ENCODE data around the gene PDE3A. TPM values are rescaled to one million over a fixed set of nuclear protein-coding genes. Genes with fewer than 3 reads are reported as not detected.
"Not testable (repeated sequence)": the region's sequence is repeated elsewhere in the genome, so short reads cannot be mapped to it uniquely, and the experiment has no call there.

Gene PDE3A
- total RNA-seq, 1 donor from 2014 or later, result 5.5 TPM

DNA sequence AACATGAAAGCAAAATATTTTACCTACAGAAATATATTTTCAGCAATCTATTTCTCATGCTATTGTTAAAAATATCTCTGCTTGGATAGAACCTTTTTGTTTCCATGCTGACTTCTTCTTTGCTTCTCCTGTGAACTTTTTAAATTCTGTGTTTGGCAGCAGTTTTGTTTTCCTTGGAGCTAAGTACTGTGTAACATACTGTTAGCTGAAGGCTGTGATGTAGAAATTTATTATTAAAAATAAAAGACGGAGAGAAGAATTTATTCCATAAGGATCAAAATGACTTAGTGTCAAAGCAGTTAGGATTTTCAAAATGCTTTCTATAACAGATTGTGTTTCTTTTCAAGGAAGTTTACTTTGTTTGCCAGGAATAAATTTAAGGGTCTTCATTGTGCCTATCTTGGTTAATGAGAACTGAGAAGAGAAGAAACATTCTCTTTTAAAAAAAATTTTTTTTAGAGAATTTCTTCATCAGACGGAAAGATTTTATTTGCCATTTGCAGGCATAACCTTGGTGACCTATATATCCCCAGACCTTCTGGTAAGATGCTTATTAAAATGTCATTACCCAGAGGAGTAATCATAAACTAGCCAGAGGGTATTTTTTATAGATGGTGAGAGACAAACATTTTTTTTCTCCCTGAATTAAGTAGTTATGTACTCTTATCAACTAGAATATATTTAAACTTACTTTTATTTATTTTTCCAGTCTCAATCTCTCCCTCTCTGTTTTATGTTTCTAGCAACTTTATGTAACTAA, 179.7 kb downstream of the PDE3A start:
- H3K4me3 ChIP-seq, result no peak overlapping the region
- no peak for DNase-seq
- no peaks in the 10 kb centered on the region for H3K4me1 ChIP-seq
- intact Hi-C loops (cut with DNase I), result no loop called here
- no peaks in the 10 kb centered on the region for H3K27me3 ChIP-seq (ENCODE audit: low read depth)
- TF ChIP-seq, protein P1, sequence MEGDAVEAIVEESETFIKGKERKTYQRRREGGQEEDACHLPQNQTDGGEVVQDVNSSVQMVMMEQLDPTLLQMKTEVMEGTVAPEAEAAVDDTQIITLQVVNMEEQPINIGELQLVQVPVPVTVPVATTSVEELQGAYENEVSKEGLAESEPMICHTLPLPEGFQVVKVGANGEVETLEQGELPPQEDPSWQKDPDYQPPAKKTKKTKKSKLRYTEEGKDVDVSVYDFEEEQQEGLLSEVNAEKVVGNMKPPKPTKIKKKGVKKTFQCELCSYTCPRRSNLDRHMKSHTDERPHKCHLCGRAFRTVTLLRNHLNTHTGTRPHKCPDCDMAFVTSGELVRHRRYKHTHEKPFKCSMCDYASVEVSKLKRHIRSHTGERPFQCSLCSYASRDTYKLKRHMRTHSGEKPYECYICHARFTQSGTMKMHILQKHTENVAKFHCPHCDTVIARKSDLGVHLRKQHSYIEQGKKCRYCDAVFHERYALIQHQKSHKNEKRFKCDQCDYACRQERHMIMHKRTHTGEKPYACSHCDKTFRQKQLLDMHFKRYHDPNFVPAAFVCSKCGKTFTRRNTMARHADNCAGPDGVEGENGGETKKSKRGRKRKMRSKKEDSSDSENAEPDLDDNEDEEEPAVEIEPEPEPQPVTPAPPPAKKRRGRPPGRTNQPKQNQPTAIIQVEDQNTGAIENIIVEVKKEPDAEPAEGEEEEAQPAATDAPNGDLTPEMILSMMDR (IDR thresholded peaks at IDR 0.05), result no peak
- no peak for ATAC-seq
- H3K9me3 ChIP-seq, result no peaks in the 10 kb centered on the region
- H3K36me3 ChIP-seq, result no peaks in the 10 kb centered on the region
- H3K27ac ChIP-seq, result no peak overlapping the region

- H3K4me1 ChIP-seq, result no peaks in the 10 kb centered on the region
- no peaks in the 10 kb centered on the region for H3K9me3 ChIP-seq
- no peak for DNase-seq
- intact Hi-C loops (cut with DNase I), result no loop called here
- TF ChIP-seq, protein P1 (IDR thresholded peaks at IDR 0.05), result no peak
- H3K27ac ChIP-seq, result no peak overlapping the region
- ATAC-seq, result no peak
- no peaks in the 10 kb centered on the region for H3K27me3 ChIP-seq (ENCODE audit: low read depth)
- H3K4me3 ChIP-seq, result no peak overlapping the region
- no peaks in the 10 kb centered on the region for H3K36me3 ChIP-seq
These were observed 180.3 kb downstream of the PDE3A start for GRCh38 chr12:20548611-20549010.

- TF ChIP-seq, protein P1 (IDR thresholded peaks at IDR 0.05), result peak; percentile 42
- H3K27ac ChIP-seq, result no peak overlapping the region
- no peak overlapping the region for H3K4me3 ChIP-seq
- no peaks in the 10 kb centered on the region for H3K36me3 ChIP-seq
- intact Hi-C loops (cut with DNase I), result no loop called here
- DNase-seq (no peak), ATAC-seq (no peak)
- H3K9me3 ChIP-seq, result no peaks in the 10 kb centered on the region
- no peaks in the 10 kb centered on the region for H3K4me1 ChIP-seq
- no peaks in the 10 kb centered on the region for H3K27me3 ChIP-seq (ENCODE audit: low read depth)
These were observed 180.9 kb downstream of the PDE3A start for GRCh38 chr12:20549108-20549719.

- H3K27me3 ChIP-seq (ENCODE audit: low read depth); intact Hi-C loops (cut with DNase I); H3K4me1 ChIP-seq; H3K27ac ChIP-seq; H3K9me3 ChIP-seq; DNase-seq; H3K36me3 ChIP-seq; H3K4me3 ChIP-seq: not testable (repeated sequence)
- peak in 1 of 2 donors; percentile 15 for ATAC-seq
These were observed 183.6 kb downstream of the PDE3A start for GRCh38 chr12:20551742-20552442.

DNA sequence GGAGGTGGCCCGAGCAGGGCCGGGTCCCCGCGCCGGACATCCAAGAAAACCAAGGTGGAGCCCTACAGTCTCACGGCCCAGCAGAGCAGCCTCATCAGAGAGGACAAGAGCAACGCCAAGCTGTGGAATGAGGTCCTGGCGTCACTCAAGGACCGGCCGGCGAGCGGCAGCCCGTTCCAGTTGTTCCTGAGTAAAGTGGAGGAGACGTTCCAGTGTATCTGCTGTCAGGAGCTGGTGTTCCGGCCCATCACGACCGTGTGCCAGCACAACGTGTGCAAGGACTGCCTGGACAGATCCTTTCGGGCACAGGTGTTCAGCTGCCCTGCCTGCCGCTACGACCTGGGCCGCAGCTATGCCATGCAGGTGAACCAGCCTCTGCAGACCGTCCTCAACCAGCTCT, 184.2 kb downstream of the PDE3A start:
- H3K27ac ChIP-seq; DNase-seq; intact Hi-C loops (cut with DNase I); H3K36me3 ChIP-seq; H3K4me3 ChIP-seq; H3K4me1 ChIP-seq; H3K9me3 ChIP-seq; H3K27me3 ChIP-seq (ENCODE audit: low read depth): not testable (repeated sequence)
- peak in 1 of 2 donors; percentile 42 for ATAC-seq

GRCh38 chr12:20555015-20555414, 186.7 kb downstream of the PDE3A start:
- Histone ChIP-seq H3K27ac (no peak overlapping the region), H3K4me1 (no peaks in the 10 kb centered on the region), H3K36me3 (no peaks in the 10 kb centered on the region), H3K27me3 (ENCODE audit: low read depth) (no peaks in the 10 kb centered on the region), H3K9me3 (no peaks in the 10 kb centered on the region), H3K4me3 (no peak overlapping the region)
- TF ChIP-seq, protein P1 (IDR thresholded peaks at IDR 0.05), result no peak
- DNase-seq (no peak), ATAC-seq (no peak)
- intact Hi-C loops (cut with DNase I), result no loop called here

Data from lower lobe of right lung (tissue), 2 donors.